PC-3 (cell line): ENCODE data around the gene LSMEM2. TPM values are rescaled to one million over a fixed set of nuclear protein-coding genes. Genes with fewer than 3 reads are reported as not detected.
"Not testable (repeated sequence)": the region's sequence is repeated elsewhere in the genome, so short reads cannot be mapped to it uniquely, and the experiment has no call there.

Source experiments
- ATAC-seq: fragments of 200-7000 bp; cut with Tn5 transposase; 2 replicates; pipeline ENCODE4 v1.9.1; 2020; ENCODE audit warnings: mild to moderate bottlenecking, moderate library complexity
- BruUV-seq: library from RNA; stranded (reverse); fragments of 400-500 nt; replicated peaks from 2 replicates; lab custom pipeline; 2021; lab: Mats Ljungman, UMichigan
- CTCF ChIA-PET: fragments of 300-600 bp; sonication (Branson Sonifier 250); formaldehyde crosslinking; loops from one replicate; lab custom pipeline; 2022; ENCODE audit warnings: antibody characterized with exemption; lab: Charles Lee
- POLR2A ChIA-PET: fragments of 300-600 bp; sonication (Branson Sonifier 250); formaldehyde crosslinking; loops from one replicate; lab custom pipeline; 2022; ENCODE audit warnings: antibody characterized with exemption; ENCODE audit not compliant: unreplicated experiment; lab: Charles Lee
- DNase-seq: peaks from one replicate; pipeline ENCODE4 v3.0.0-alpha.2; 2015
- H2AFZ ChIP-seq: fragments of 300-600 bp; sonication (generic); 2 replicates; pipeline ENCODE4 v1.6.0; 2016; ENCODE audit warnings: antibody characterized with exemption, low read length
- H3F3A ChIP-seq: fragments of 300-600 bp; sonication (generic); one replicate; pipeline ENCODE4 v1.6.0; 2017; ENCODE audit warnings: antibody characterized with exemption, low read length, control low read depth, mild to moderate bottlenecking; ENCODE audit not compliant: unreplicated experiment
- H3K27ac ChIP-seq: fragments of 300-600 bp; sonication (generic); 2 replicates; pipeline ENCODE4 v1.5.1; 2016; ENCODE audit warnings: mild to moderate bottlenecking, low read length
- H3K27me3 ChIP-seq: fragments of 300-600 bp; sonication (generic); 2 replicates; pipeline ENCODE4 v1.6.1; 2016; ENCODE audit warnings: low read length, mixed read lengths
- H3K36me3 ChIP-seq: fragments of 300-600 bp; sonication (generic); 2 replicates; pipeline ENCODE4 v1.6.1; 2016; ENCODE audit warnings: low read depth, mixed run types, low read length, mixed read lengths
- H3K4me1 ChIP-seq: fragments of 300-600 bp; sonication (generic); 2 replicates; pipeline ENCODE4 v1.5.1; 2016; ENCODE audit warnings: low read length; ENCODE audit not compliant: insufficient read depth
- H3K4me2 ChIP-seq: fragments of 300-600 bp; sonication (generic); 2 replicates; pipeline ENCODE4 v1.6.0; 2016; ENCODE audit warnings: low read length
- H3K4me3 ChIP-seq: fragments of 300-600 bp; sonication (generic); 2 replicates; pipeline ENCODE4 v1.5.1; 2016; ENCODE audit warnings: mild to moderate bottlenecking, low read length, mixed read lengths
- H3K79me2 ChIP-seq: fragments of 300-600 bp; sonication (generic); 2 replicates; pipeline ENCODE4 v1.6.1; 2017; ENCODE audit warnings: low read length, mixed read lengths
- H3K9ac ChIP-seq: fragments of 300-600 bp; sonication (generic); 2 replicates; pipeline ENCODE4 v1.6.0; 2016; ENCODE audit warnings: mild to moderate bottlenecking, low read length
- H3K9me2 ChIP-seq: fragments of 300-600 bp; sonication (generic); replicated peaks from 2 replicates; pipeline ENCODE4 v1.6.1; 2016; ENCODE audit warnings: mixed run types, low read length, mixed read lengths
- H3K9me3 ChIP-seq: fragments of 300-600 bp; sonication (generic); 2 replicates; pipeline ENCODE4 v1.6.1; 2016; ENCODE audit warnings: low read length, mixed read lengths
- H4K20me1 ChIP-seq: fragments of 300-600 bp; sonication (generic); 2 replicates; pipeline ENCODE4 v1.6.1; 2016; ENCODE audit warnings: low read length, mixed read lengths
- CTCF ChIP-seq: fragments of 300-600 bp; sonication (generic); conservative IDR thresholded peaks from 2 replicates; pipeline ENCODE4 v1.5.1; 2017; ENCODE audit warnings: antibody characterized with exemption, low read depth, mild to moderate bottlenecking, low read length
- EZH2 ChIP-seq: fragments of 300-600 bp; sonication (generic); IDR thresholded peaks from one replicate; pipeline ENCODE4 v1.6.1; 2017; ENCODE audit warnings: antibody characterized with exemption, mild to moderate bottlenecking, low read length; ENCODE audit not compliant: unreplicated experiment
- EZH2phosphoT487 ChIP-seq: fragments of 300-600 bp; sonication (generic); IDR thresholded peaks from 2 replicates; pipeline ENCODE4 v1.6.1; 2018; ENCODE audit warnings: mild to moderate bottlenecking, antibody characterized with exemption, low read length, borderline replicate concordance
- intact Hi-C: fragments of 100-400 bp; cut with micrococcal nuclease; formaldehyde crosslinking; loops from 2 replicates; pipeline ENCODE4 v1.9.0; 2023
- total RNA-seq: library from RNA; depleted of rRNA; stranded (reverse); fragments of >200 nt; gene quantifications from 2 replicates; pipeline ENCODE4 v1.2.3, GENCODE V29; 2014

The LSMEM2 gene
- total RNA-seq, 1 experiment from 2014 or later = not detected

GRCh38 chr3:50270422-50271224 is 8.3 kb upstream of the LSMEM2 start:
- Histone ChIP-seq H3K9me2 (no peaks in the 10 kb centered on the region), H3K4me3 (peak overlapping the region; percentile 55; the same call in 1 of the 2 replicates), H4K20me1 (no peaks in the 10 kb centered on the region), H3F3A (no peaks in the 10 kb centered on the region), H2AFZ (no peak overlapping the region), H3K4me1 (peaks cover 47% of the 10 kb centered on the region), H3K4me2 (peak overlapping the region; percentile 83), H3K27ac (peak overlapping the region; percentile 75), H3K27me3 (no peaks in the 10 kb centered on the region), H3K36me3 (no peaks in the 10 kb centered on the region), H3K79me2 (0 out of 2 replicates have a peak, but pooled peaks cover 3% of the 10 kb centered on the region), H3K9ac (peak overlapping the region; percentile 60), H3K9me3 (no peaks in the 10 kb centered on the region)
- ChIA-PET POLR2A (no interaction called here), CTCF (interaction anchor here (0.6 kb wide), 1 partner anchor 66 kb away, joined by 3 read pairs; no protein-coding TSS in a partner anchor)
- no TSS peak for BruUV-seq
- TF ChIP-seq CTCF = no peak
- TF ChIP-seq EZH2 = no peak
- no peak for TF ChIP-seq EZH2phosphoT487
- ATAC-seq (no peak), DNase-seq (no peak)
- intact Hi-C loops = no loop called here

- BruUV-seq = no TSS peak
- TF ChIP-seq EZH2 (no peak), CTCF (no peak), EZH2phosphoT487 (no peak)
- Histone ChIP-seq H3K4me1 (peaks cover 45% of the 10 kb centered on the region), H3F3A (no peaks in the 10 kb centered on the region), H3K9ac (no peak overlapping the region), H3K9me2 (no peaks in the 10 kb centered on the region), H2AFZ (no peak overlapping the region), H4K20me1 (no peaks in the 10 kb centered on the region), H3K4me3 (no peak overlapping the region), H3K36me3 (no peaks in the 10 kb centered on the region), H3K79me2 (0 out of 2 replicates have a peak, but pooled peaks cover 3% of the 10 kb centered on the region), H3K27ac (no peak overlapping the region), H3K9me3 (no peaks in the 10 kb centered on the region), H3K4me2 (no peak overlapping the region), H3K27me3 (no peaks in the 10 kb centered on the region)
- intact Hi-C loops = no loop called here
- no peak for ATAC-seq
- no peak for DNase-seq
- CTCF ChIA-PET = interaction anchor here (0.6 kb wide), 1 partner anchor 65 kb away, joined by 3 read pairs; no protein-coding TSS in a partner anchor
- POLR2A ChIA-PET = no interaction called here
Observed at GRCh38 chr3:50271314-50271936, 7.5 kb upstream of the LSMEM2 start.

- H3K79me2 ChIP-seq, H3K9ac ChIP-seq, ATAC-seq, H3K9me2 ChIP-seq, DNase-seq, H3K27me3 ChIP-seq, H3K27ac ChIP-seq, H3K4me3 ChIP-seq, BruUV-seq, H3K9me3 ChIP-seq, POLR2A ChIA-PET, intact Hi-C loops, H2AFZ ChIP-seq, H4K20me1 ChIP-seq, CTCF ChIA-PET, H3K36me3 ChIP-seq, H3F3A ChIP-seq: not testable (repeated sequence)
- Histone ChIP-seq H3K4me2 (peak overlapping the region; percentile 86), H3K4me1 (peaks cover 40% of the 10 kb centered on the region)
Observed at GRCh38 chr3:50272538-50272910, 6.4 kb upstream of the LSMEM2 start.
